Neural cell (in vitro differentiated cells): ENCODE measurements around the gene PROZ. TPM values are rescaled to one million over a fixed set of nuclear protein-coding genes. Genes with fewer than 3 reads are reported as not detected.

Experiments
- H2AFZ ChIP-seq: fragments of 200-600, 300-800 bp; sonication (generic), shearing (Covaris generic); 2 replicates; pipeline ENCODE4 v1.6.0; 2014; ENCODE audit warnings: low read depth, mild to moderate bottlenecking, antibody characterized with exemption, low read length, moderate library complexity
- H3F3A ChIP-seq: fragments of 200-600 bp; shearing (Covaris generic); 2 replicates; pipeline ENCODE4 v1.6.1; 2016; ENCODE audit warnings: mild to moderate bottlenecking, moderate library complexity, mixed read lengths, antibody characterized with exemption, low read length; ENCODE audit not compliant: insufficient read depth, poor library complexity, severe bottlenecking
- H3K27ac ChIP-seq: fragments of 200-600, 300-800 bp; sonication (generic), shearing (Covaris generic); 2 replicates; pipeline ENCODE4 v1.5.1; 2014; ENCODE audit warnings: mild to moderate bottlenecking, low read length, moderate library complexity
- H3K27me3 ChIP-seq: fragments of 300-800, 200-600 bp; sonication (generic), shearing (Covaris generic); 2 replicates; pipeline ENCODE4 v1.6.0; 2014; ENCODE audit warnings: mild to moderate bottlenecking, low read depth, low read length, moderate library complexity; ENCODE audit not compliant: insufficient read depth
- H3K36me3 ChIP-seq: fragments of 300-800, 200-600 bp; sonication (generic), shearing (Covaris generic); 2 replicates; pipeline ENCODE4 v1.5.1; 2014; ENCODE audit warnings: mild to moderate bottlenecking, antibody characterized with exemption, low read length, moderate library complexity; ENCODE audit not compliant: insufficient read depth
- H3K4me2 ChIP-seq: fragments of 300-800, 200-600 bp; sonication (generic), shearing (Covaris generic); 2 replicates; pipeline ENCODE4 v1.6.0; 2014; ENCODE audit warnings: mild to moderate bottlenecking, low read length
- H3K4me3 ChIP-seq: fragments of 300-800, 200-600 bp; sonication (generic), shearing (Covaris generic); 2 replicates; pipeline ENCODE4 v1.5.1; 2014; ENCODE audit warnings: mild to moderate bottlenecking, low read length, moderate library complexity
- H3K79me2 ChIP-seq: fragments of 200-600 bp; shearing (Covaris generic); replicated peaks from 2 replicates; pipeline ENCODE4 v1.6.0; 2014; ENCODE audit warnings: mild to moderate bottlenecking, low read length, moderate library complexity; ENCODE audit not compliant: insufficient read depth
- H3K9ac ChIP-seq: fragments of 300-800, 200-600 bp; sonication (generic), shearing (Covaris generic); 2 replicates; pipeline ENCODE4 v1.6.1; 2016; ENCODE audit warnings: mild to moderate bottlenecking, low read length, mixed read lengths
- H3K9me2 ChIP-seq: fragments of 200-600 bp; shearing (Covaris generic); 2 replicates; pipeline ENCODE4 v1.6.1; 2016; ENCODE audit warnings: mild to moderate bottlenecking, low read length, mixed read lengths; ENCODE audit not compliant: insufficient read depth
- H3K9me3 ChIP-seq: fragments of 200-600, 300-800 bp; sonication (generic), shearing (Covaris generic); 2 replicates; pipeline ENCODE4 v1.6.1; 2016; ENCODE audit warnings: mild to moderate bottlenecking, mixed run types, low read length, moderate library complexity, mixed read lengths
- H4K20me1 ChIP-seq: fragments of 200-600 bp; shearing (Covaris generic); 2 replicates; pipeline ENCODE4 v1.6.1; 2016; ENCODE audit warnings: mild to moderate bottlenecking, mixed run types; ENCODE audit not compliant: insufficient read depth
- CTCF ChIP-seq: fragments of 450-650 bp; IDR thresholded peaks from 2 replicates; pipeline ENCODE4 v1.5.1; 2014; ENCODE audit warnings: antibody characterized with exemption, mild to moderate bottlenecking, moderate library complexity; ENCODE audit not compliant: poor library complexity, severe bottlenecking
- EP300 ChIP-seq: fragments of 450-650 bp; conservative IDR thresholded peaks from 2 replicates; pipeline ENCODE4 v1.6.1; 2014; ENCODE audit warnings: antibody characterized with exemption, mild to moderate bottlenecking, moderate library complexity; ENCODE audit not compliant: poor library complexity, severe bottlenecking
- EZH2 ChIP-seq: fragments of 200-600, 300-800 bp; shearing (Covaris generic), sonication (generic); IDR thresholded peaks from 2 replicates; pipeline ENCODE4 v1.6.1; 2014; ENCODE audit warnings: antibody characterized with exemption, low read length, borderline replicate concordance, mild to moderate bottlenecking; ENCODE audit not compliant: insufficient read depth, poor library complexity, severe bottlenecking
- MXI1 ChIP-seq: fragments of 450-650 bp; conservative IDR thresholded peaks from 2 replicates; pipeline ENCODE4 v1.6.1; 2014; ENCODE audit warnings: antibody characterized with exemption, mild to moderate bottlenecking; ENCODE audit not compliant: poor library complexity, severe bottlenecking
- POLR2AphosphoS5 ChIP-seq: IDR thresholded peaks from 2 replicates; pipeline ENCODE4 v1.6.1; 2012
- RAD21 ChIP-seq: fragments of 450-650 bp; conservative IDR thresholded peaks from 2 replicates; pipeline ENCODE4 v1.6.1; 2014; ENCODE audit warnings: antibody characterized with exemption, mild to moderate bottlenecking, moderate library complexity
- SMC3 ChIP-seq: fragments of 450-650 bp; conservative IDR thresholded peaks from 2 replicates; pipeline ENCODE4 v1.6.1; 2014; ENCODE audit warnings: antibody characterized with exemption, mild to moderate bottlenecking, moderate library complexity; ENCODE audit not compliant: poor library complexity
- TAF1 ChIP-seq: IDR thresholded peaks from 2 replicates; pipeline ENCODE4 v1.6.1; 2012; ENCODE audit warnings: low read depth
- polyA plus RNA-seq: library from polyadenylated mRNA; depleted of rRNA; stranded (reverse); fragments of >200 nt; gene quantifications from 2 replicates; pipeline ENCODE4 v1.2.3, GENCODE V29; 2014
- TF ChIP-seq, protein P1 (sequence below): IDR thresholded peaks from 2 replicates; pipeline ENCODE4 v1.6.1; 2012; ENCODE audit warnings: borderline replicate concordance

The PROZ gene
- polyA plus RNA-seq, 1 donor from 2014 or later: not detected

GRCh38 chr13:113183450-113184129 is 25.1 kb downstream of the PROZ start:
- Histone ChIP-seq H3K79me2 (no peaks in the 10 kb centered on the region), H3K9me3 (no peaks in the 10 kb centered on the region), H2AFZ (no peak overlapping the region), H3K4me2 (no peak overlapping the region), H3K9ac (no peak overlapping the region), H3F3A (no peaks in the 10 kb centered on the region), H3K4me3 (no peak overlapping the region), H3K9me2 (no peaks in the 10 kb centered on the region), H3K27ac (no peak overlapping the region), H3K27me3 (no peaks in the 10 kb centered on the region), H3K36me3 (peaks cover 9% of the 10 kb centered on the region), H4K20me1 (no peaks in the 10 kb centered on the region)
- no peak for TF ChIP-seq RAD21
- TF ChIP-seq POLR2AphosphoS5: no peak
- no peak for TF ChIP-seq EP300
- TF ChIP-seq MXI1: no peak
- TF ChIP-seq, protein P1, sequence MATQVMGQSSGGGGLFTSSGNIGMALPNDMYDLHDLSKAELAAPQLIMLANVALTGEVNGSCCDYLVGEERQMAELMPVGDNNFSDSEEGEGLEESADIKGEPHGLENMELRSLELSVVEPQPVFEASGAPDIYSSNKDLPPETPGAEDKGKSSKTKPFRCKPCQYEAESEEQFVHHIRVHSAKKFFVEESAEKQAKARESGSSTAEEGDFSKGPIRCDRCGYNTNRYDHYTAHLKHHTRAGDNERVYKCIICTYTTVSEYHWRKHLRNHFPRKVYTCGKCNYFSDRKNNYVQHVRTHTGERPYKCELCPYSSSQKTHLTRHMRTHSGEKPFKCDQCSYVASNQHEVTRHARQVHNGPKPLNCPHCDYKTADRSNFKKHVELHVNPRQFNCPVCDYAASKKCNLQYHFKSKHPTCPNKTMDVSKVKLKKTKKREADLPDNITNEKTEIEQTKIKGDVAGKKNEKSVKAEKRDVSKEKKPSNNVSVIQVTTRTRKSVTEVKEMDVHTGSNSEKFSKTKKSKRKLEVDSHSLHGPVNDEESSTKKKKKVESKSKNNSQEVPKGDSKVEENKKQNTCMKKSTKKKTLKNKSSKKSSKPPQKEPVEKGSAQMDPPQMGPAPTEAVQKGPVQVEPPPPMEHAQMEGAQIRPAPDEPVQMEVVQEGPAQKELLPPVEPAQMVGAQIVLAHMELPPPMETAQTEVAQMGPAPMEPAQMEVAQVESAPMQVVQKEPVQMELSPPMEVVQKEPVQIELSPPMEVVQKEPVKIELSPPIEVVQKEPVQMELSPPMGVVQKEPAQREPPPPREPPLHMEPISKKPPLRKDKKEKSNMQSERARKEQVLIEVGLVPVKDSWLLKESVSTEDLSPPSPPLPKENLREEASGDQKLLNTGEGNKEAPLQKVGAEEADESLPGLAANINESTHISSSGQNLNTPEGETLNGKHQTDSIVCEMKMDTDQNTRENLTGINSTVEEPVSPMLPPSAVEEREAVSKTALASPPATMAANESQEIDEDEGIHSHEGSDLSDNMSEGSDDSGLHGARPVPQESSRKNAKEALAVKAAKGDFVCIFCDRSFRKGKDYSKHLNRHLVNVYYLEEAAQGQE: no peak
- no peak for TF ChIP-seq EZH2
- TF ChIP-seq CTCF: no peak
- no peak for TF ChIP-seq TAF1
- no peak for TF ChIP-seq SMC3

DNA sequence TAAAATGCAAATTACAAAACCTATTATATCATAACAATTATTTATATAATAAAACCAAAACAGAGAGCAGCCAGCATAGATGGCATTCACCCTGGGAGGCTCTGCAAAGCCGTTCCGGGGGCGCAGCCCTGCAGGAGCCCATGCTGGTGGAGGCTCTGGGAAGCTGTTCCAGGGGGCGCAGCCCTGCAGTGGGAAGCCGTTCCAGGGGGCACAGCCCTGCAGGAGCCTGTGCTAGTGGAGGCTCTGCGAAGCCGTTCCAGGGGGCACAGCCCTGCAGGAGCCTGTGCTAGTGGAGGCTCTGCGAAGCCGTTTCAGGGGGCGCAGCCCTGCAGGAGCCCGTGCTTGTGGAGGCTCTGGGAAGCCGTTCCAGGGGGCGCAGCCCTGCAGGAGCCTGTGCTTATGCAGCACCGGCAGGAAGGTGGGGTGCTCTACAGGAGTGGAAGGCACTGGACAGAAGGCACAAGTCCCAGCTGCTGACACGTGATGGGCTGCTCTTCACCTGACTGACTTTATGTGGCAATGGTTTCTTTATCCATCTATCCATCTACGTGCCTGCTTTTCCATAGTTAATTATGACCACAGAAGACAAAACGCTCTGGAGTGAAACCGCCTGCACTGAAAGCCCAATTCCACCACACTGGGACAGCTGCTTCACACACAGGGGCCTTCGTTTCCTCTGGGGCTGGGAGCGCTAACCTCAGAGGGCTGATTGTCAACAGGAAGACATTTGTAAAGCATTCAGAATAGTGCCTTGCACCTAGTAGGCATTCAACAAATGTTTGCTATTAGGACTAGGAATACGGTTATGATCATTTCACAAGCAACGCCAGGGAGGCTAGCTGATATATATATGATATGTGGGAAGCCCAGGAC is 26.4 kb downstream of the PROZ start:
- TF ChIP-seq CTCF (no peak), RAD21 (no peak), TAF1 (no peak), MXI1 (no peak), EP300 (no peak), POLR2AphosphoS5 (no peak), SMC3 (no peak), EZH2 (no peak)
- TF ChIP-seq, protein P1: no peak
- Histone ChIP-seq H3K9ac (no peak overlapping the region), H2AFZ (no peak overlapping the region), H3K27ac (no peak overlapping the region), H3F3A (no peaks in the 10 kb centered on the region), H3K4me2 (no peak overlapping the region), H3K9me3 (no peaks in the 10 kb centered on the region), H4K20me1 (no peaks in the 10 kb centered on the region), H3K36me3 (peaks cover 14% of the 10 kb centered on the region), H3K27me3 (no peaks in the 10 kb centered on the region), H3K9me2 (no peaks in the 10 kb centered on the region), H3K79me2 (no peaks in the 10 kb centered on the region), H3K4me3 (no peak overlapping the region)
